Upper lobe of right lung (tissue), 1 donor: ENCODE results near the gene IL24. TPM values are rescaled to one million over a fixed set of nuclear protein-coding genes. Genes with fewer than 3 reads are reported as not detected.

ENCODE experiments used
- ATAC-seq: fragments of 200-7000 bp; cut with Tn5 transposase; one replicate; pipeline ENCODE4 v1.9.1; 2020; ENCODE audit warnings: mild to moderate bottlenecking, moderate library complexity
- DNase-seq: peaks from one replicate; pipeline ENCODE4 v3.0.0-alpha.2; 2020
- H3K27ac ChIP-seq: fragments of 200-600 bp; one replicate; pipeline ENCODE4 v1.8.0; 2022
- H3K27me3 ChIP-seq: fragments of 200-600 bp; one replicate; pipeline ENCODE4 v1.8.0; 2022; ENCODE audit warnings: mild to moderate bottlenecking
- H3K36me3 ChIP-seq: fragments of 200-600 bp; one replicate; pipeline ENCODE4 v1.8.0; 2022
- H3K4me1 ChIP-seq: fragments of 200-600 bp; one replicate; pipeline ENCODE4 v1.8.0; 2022
- H3K4me3 ChIP-seq: fragments of 200-600 bp; one replicate; pipeline ENCODE4 v1.8.0; 2022; ENCODE audit warnings: mild to moderate bottlenecking
- H3K9me3 ChIP-seq: fragments of 200-600 bp; one replicate; pipeline ENCODE4 v1.8.0; 2022
- CTCF ChIP-seq: fragments of 200-600 bp; IDR thresholded peaks from one replicate; pipeline ENCODE4 v1.8.0; 2022; ENCODE audit warnings: antibody characterized with exemption
- intact Hi-C: fragments of 100-400 bp; cut with DNase I; formaldehyde crosslinking; loops from one replicate; pipeline ENCODE4 v1.11.0; 2022
- total RNA-seq: library from RNA; stranded (reverse); fragmentation: NEBNext Ultra II Directional; extraction: Animal tissue kit (Norgen Biotek cat#: 25700); gene quantifications from one replicate; pipeline ENCODE4 v1.2.1, GENCODE V29; 2021
- donor health status: DM: no; HTN: yes; CAD: no; lungs with severe emphysema.

IL24 gene
- total RNA-seq, 1 donor from 2014 or later = not detected

- H3K27me3 ChIP-seq = no peaks in the 10 kb centered on the region
- ATAC-seq (no peak), DNase-seq (no peak)
- peaks cover 9% of the 10 kb centered on the region for H3K9me3 ChIP-seq
- H3K27ac ChIP-seq = no peak overlapping the region
- no peaks in the 10 kb centered on the region for H3K4me1 ChIP-seq
- no peaks in the 10 kb centered on the region for H3K36me3 ChIP-seq
- intact Hi-C loops = no loop called here
- no peak overlapping the region for H3K4me3 ChIP-seq
- no peak for TF ChIP-seq CTCF
Observed at GRCh38 chr1:206880314-206880713, 16.9 kb upstream of the IL24 start.

GRCh38 chr1:206882555-206882954 lies 14.7 kb upstream of the IL24 start:
- no peaks in the 10 kb centered on the region for H3K4me1 ChIP-seq

GRCh38 chr1:206883160-206883559 lies 14.1 kb upstream of the IL24 start:
- Histone ChIP-seq H3K27me3 (no peaks in the 10 kb centered on the region), H3K4me3 (no peak overlapping the region)
- DNase-seq = no peak

More at GRCh38 chr1:206882555-206882954, 14.7 kb upstream of the IL24 start:
- no peaks in the 10 kb centered on the region for H3K36me3 ChIP-seq
- H3K4me3 ChIP-seq = no peak overlapping the region
- H3K27ac ChIP-seq = no peak overlapping the region
- TF ChIP-seq CTCF = no peak
- DNase-seq = no peak
- H3K27me3 ChIP-seq = no peaks in the 10 kb centered on the region
- ATAC-seq = no peak
- intact Hi-C loops = no loop called here
- peaks cover 9% of the 10 kb centered on the region for H3K9me3 ChIP-seq

GRCh38 chr1:206883876-206884275 lies 13.4 kb upstream of the IL24 start:
- no peak overlapping the region for H3K27ac ChIP-seq
- no peaks in the 10 kb centered on the region for H3K9me3 ChIP-seq
- no peaks in the 10 kb centered on the region for H3K4me1 ChIP-seq
- H3K36me3 ChIP-seq = no peaks in the 10 kb centered on the region
- ATAC-seq = no peak
- no peak for TF ChIP-seq CTCF
- intact Hi-C loops = no loop called here
- no peak for DNase-seq
- H3K27me3 ChIP-seq = no peaks in the 10 kb centered on the region
- H3K4me3 ChIP-seq = no peak overlapping the region

More at GRCh38 chr1:206883160-206883559, 14.1 kb upstream of the IL24 start:
- intact Hi-C loops = no loop called here
- TF ChIP-seq CTCF = no peak
- H3K27ac ChIP-seq = no peak overlapping the region
- no peaks in the 10 kb centered on the region for H3K4me1 ChIP-seq
- H3K36me3 ChIP-seq = no peaks in the 10 kb centered on the region
- ATAC-seq = no peak
- peaks cover 6% of the 10 kb centered on the region for H3K9me3 ChIP-seq

- no peak overlapping the region for H3K27ac ChIP-seq
- no peak for DNase-seq
- no peak for ATAC-seq
Observed at GRCh38 chr1:206885341-206886060, 11.7 kb upstream of the IL24 start.

More at GRCh38 chr1:206885341-206886060, 11.7 kb upstream of the IL24 start:
- intact Hi-C loops = no loop called here
- Histone ChIP-seq H3K36me3 (no peaks in the 10 kb centered on the region), H3K4me1 (peaks cover 13% of the 10 kb centered on the region), H3K4me3 (no peak overlapping the region), H3K9me3 (no peaks in the 10 kb centered on the region), H3K27me3 (no peaks in the 10 kb centered on the region)
- TF ChIP-seq CTCF = no peak
